GM12873 (cell line): ENCODE results near the gene CHPF.
A peak's percentile ranks its signal among the peaks of the same experiment; 100 is the strongest.

Experiments
- TF ChIP-seq, protein P1 (sequence below): IDR thresholded peaks from 2 replicates; pipeline ENCODE4 v1.5.1; 2012; ENCODE audit warnings: low read depth, mild to moderate bottlenecking, moderate library complexity, low read length, control low read depth; ENCODE audit not compliant: insufficient read depth; ENCODE audit errors: missing control alignments

CHPF gene

DNA sequence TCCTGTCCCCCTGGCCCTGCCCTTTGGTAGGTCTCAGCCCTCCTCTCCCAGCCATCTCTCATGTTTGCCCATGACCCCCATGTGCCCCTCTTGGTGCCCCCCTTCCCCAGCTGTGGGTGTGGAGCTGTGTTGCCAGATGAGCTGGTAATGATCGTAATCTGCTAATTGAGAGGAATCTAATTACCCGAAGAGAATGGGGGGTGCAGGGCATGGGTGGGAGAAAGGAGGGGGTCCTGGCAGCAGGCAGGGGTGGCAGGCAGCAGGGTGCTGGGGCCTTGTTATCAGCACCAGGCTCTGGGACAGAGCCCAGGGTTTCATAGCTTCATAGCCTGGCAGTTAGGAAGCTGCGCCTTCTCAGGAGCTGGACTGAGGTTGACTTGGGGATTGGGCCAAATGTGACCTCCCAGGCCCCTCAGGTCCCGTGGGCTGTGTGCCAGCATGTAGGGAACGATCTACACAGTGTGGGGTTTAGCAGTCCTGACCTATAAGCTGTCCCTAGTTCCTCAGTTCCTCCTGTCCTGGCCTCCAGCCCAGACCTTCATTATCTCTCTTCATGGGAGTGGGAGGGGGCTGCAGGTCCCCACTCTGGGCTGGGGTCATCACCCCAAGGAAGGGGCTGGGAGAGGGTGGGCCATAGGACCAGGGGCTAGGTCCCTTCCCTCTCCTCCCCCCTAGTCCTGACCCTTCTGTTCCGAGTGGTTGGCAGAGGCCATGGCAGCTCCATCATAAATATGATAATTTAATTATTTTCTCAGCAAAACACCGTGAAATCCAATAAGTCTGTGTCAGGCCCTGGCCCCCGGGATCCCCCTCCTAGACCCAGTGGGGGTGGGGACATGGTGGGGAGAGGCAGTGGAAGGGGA, 35.8 kb downstream of the CHPF start:
- TF ChIP-seq, protein P1, sequence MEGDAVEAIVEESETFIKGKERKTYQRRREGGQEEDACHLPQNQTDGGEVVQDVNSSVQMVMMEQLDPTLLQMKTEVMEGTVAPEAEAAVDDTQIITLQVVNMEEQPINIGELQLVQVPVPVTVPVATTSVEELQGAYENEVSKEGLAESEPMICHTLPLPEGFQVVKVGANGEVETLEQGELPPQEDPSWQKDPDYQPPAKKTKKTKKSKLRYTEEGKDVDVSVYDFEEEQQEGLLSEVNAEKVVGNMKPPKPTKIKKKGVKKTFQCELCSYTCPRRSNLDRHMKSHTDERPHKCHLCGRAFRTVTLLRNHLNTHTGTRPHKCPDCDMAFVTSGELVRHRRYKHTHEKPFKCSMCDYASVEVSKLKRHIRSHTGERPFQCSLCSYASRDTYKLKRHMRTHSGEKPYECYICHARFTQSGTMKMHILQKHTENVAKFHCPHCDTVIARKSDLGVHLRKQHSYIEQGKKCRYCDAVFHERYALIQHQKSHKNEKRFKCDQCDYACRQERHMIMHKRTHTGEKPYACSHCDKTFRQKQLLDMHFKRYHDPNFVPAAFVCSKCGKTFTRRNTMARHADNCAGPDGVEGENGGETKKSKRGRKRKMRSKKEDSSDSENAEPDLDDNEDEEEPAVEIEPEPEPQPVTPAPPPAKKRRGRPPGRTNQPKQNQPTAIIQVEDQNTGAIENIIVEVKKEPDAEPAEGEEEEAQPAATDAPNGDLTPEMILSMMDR, result no peak

DNA sequence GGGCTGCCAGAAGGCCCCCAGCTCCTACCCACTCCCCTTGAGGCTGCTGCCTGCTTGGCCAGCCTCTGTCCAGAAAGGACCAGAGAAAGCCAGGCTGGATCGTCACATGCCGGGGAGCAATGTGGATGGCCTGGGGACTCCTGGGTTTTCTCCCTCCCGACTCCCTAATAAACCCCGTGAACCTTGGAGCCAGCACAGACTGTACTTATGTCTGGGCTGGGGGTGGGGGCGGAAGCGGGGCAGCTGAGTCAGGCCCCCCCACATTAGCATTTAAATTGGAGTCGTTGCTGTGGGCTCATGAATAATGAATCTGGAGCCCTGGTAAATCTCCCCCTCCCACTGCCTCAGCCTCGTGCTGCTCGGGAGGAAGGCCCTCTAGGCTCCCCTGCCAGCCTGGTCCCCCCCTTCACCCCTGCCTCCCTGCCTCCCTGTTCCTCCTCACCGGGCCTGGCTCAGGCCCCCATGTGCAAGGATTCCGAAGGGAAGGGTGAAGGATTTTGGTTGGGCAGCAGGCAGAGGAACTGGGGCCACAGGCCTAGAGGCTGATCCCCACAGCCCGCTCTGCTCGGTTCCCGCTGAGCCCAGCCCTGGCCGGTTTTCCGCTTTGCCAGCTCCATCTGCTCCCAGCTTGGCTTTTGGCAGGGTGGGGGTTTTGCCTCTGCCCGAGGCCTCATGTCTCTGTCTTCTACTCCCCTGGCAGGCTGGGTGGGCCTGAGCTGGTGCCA, 36.6 kb downstream of the CHPF start:
- TF ChIP-seq, protein P1, result no peak

DNA sequence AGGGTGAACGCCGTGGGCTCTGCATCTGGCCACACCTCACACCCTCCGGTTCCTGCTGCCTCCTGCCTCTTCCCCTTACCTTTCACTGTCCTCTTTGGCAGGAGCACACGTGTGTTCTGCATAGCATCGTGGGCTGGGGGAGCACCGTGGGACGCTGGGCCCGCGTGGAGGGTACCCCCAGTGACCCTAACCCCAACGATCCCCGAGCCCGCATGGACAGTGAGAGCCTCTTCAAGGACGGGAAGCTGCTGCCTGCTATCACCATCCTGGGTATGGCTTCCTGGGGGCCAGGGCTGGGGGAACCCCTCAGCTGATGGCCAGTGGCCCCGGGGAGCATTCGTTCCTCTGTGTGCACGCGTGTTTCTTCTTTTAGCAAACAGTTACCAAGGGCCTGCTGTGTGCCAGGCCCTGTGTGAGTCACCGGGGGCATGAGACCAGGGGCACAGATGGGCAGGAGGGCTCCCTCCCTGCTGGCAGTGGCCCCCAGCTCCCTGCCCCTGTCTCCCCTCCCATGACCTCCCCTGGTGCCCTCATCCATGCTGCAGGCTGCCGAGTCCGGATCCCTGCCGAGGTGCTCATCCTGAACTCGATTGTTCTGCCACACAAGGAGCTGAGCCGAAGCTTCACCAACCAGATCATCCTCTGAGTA, 37.3 kb downstream of the CHPF start:
- TF ChIP-seq, protein P1, result no peak

DNA sequence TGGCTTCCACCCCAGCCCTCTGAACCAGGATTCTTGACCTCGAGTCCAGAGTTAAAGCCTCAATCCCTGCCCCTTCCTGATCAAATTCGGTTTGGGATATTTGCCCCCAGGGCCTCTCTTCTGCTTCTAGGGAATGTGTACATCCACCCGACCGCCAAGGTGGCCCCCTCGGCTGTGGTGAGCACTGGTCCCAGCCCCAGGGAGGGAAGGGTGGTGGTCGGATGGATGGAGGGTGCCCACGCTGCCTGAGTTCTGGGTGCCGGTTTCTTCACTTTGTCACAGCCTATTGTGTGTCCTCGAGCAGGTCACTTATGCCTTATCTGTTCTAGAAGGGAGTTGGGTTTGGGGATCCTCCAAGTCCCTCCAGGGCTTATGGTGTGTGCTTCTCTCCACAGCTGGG, 38.0 kb downstream of the CHPF start:
- TF ChIP-seq, protein P1, result no peak

DNA sequence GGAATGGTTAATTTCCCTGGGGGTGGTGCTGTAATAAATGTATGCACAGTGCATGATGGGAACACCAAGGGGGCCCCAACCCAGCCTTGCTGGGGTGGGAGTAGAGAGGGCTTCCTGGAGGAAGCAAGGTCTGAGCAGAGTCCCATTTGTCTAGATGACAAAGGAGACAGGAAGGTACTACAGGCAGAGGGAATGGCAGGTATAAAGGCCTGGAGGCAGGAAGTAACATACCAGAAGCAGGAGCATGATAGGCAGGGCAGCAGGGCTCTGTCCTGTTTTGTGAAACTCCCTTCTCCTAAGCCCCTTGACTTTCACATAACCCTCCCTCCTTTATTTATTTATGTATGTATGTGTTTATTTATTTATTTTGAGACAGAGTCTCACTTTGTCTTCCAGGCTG, 41.0 kb downstream of the CHPF start:
- TF ChIP-seq, protein P1, result no peak

DNA sequence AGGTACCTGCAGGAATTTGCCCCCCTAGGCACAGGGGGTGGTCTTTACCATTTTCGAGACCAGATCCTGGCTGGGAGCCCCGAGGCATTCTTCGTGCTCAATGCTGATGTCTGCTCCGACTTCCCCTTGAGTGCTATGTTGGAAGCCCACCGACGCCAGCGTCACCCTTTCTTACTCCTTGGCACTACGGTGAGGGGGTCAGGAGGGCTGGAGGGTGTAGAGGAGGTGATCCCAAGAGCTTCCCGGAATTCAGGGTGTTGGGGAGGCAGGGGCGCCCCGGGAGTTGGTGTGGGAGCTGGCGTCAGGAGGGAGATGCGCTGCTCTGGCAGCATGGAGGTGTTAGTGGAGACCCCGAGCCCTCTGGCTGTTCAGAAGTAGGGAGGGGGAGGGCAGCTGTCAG, 41.8 kb downstream of the CHPF start:
- TF ChIP-seq, protein P1, result no peak

DNA sequence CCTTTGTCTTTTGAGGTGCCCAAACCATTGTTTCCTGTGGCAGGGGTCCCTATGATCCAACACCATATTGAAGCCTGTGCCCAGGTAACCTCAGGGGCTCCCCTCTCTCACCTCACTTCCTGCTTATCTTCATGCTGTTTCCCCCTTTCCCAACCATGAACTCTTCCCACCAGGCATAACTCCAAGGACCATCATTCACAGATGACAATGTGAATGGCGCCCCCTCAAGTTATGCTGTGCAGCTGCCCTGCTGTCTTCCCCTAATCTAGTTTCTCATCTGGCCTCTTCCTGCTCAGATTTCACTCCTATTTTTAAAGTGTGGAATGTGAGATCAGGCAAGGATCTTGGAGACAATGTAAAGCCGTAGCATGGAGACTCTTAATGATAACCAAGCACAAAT, 43.5 kb downstream of the CHPF start:
- TF ChIP-seq, protein P1, result peak; percentile 42
